H1 (cell line): Measurements from ENCODE around the gene DNAAF8. TPM values are rescaled to one million over a fixed set of nuclear protein-coding genes. Genes with fewer than 3 reads are reported as not detected.

Experiments used
- CTCF ChIA-PET: fragments of 300-600 bp; sonication (Branson Sonifier 250); formaldehyde crosslinking; loops from one replicate; lab custom pipeline; 2021; ENCODE audit not compliant: partially characterized antibody; lab: Charles Lee
- POLR2A ChIA-PET: fragments of 300-600 bp; sonication (Branson Sonifier 250); formaldehyde crosslinking; loops from one replicate; lab custom pipeline; 2021; ENCODE audit warnings: inconsistent platforms; ENCODE audit not compliant: partially characterized antibody; lab: Charles Lee
- DNase-seq, 2 experiments: peaks; one replicate each; pipeline versions ENCODE4 v3.0.0 to v3.0.0-alpha.2; 2010 to 2022; ENCODE audit warnings: low spot score in 2 of 2, low read depth in 1 of 2, mixed read lengths in 1 of 2
- FAIRE-seq: peaks from 2 replicates; lab custom pipeline; 2011; peaks lifted over from hg19 to GRCh38; lab: Jason Lieb, UNC
- H2AFZ ChIP-seq: 2 replicates; pipeline ENCODE4 v1.8.1; 2012; ENCODE audit warnings: low read length, inconsistent platforms
- H2AK5ac ChIP-seq: 2 replicates; pipeline ENCODE4 v1.6.1; 2013; ENCODE audit warnings: low read depth, low read length
- H2BK120ac ChIP-seq: replicated peaks from 2 replicates; pipeline ENCODE3; 2013; ENCODE audit warnings: low read depth, low read length, inconsistent platforms
- H2BK12ac ChIP-seq: 2 replicates; pipeline ENCODE4 v1.6.1; 2013; ENCODE audit warnings: low read depth, low read length
- H2BK15ac ChIP-seq: 2 replicates; pipeline ENCODE4 v1.6.1; 2013; ENCODE audit warnings: low read length
- H2BK20ac ChIP-seq: 2 replicates; pipeline ENCODE4 v1.6.1; 2013; ENCODE audit warnings: low read length
- H2BK5ac ChIP-seq: 2 replicates; pipeline ENCODE4 v1.6.1; 2013; ENCODE audit warnings: low read depth, low read length
- H3K14ac ChIP-seq: 2 replicates; pipeline ENCODE4 v1.6.1; 2013; ENCODE audit warnings: inconsistent platforms; ENCODE audit not compliant: insufficient read length
- H3K18ac ChIP-seq: 2 replicates; pipeline ENCODE4 v1.6.1; 2013; ENCODE audit warnings: low read length; ENCODE audit errors: extremely low read depth
- H3K23ac ChIP-seq: 2 replicates; pipeline ENCODE4 v1.6.1; 2013; ENCODE audit warnings: inconsistent platforms; ENCODE audit not compliant: insufficient read length
- H3K23me2 ChIP-seq: 2 replicates; pipeline ENCODE4 v1.6.1; 2013; ENCODE audit warnings: low read depth, low read length
- H3K27ac ChIP-seq: 2 replicates; pipeline ENCODE4 v1.6.1; 2011; ENCODE audit warnings: low read depth, low read length, inconsistent platforms
- H3K27me3 ChIP-seq, 4 experiments: replicated peaks in 1 of 4; 1 replicate in 1 of 4; 2 replicates in 3 of 4; pipeline versions ENCODE4 v1.6.1 to v1.8.1; 2011 to 2013; ENCODE audit warnings: low read length in 3 of 4, mild to moderate bottlenecking in 3 of 4, inconsistent platforms in 2 of 4, mixed read lengths in 2 of 4, moderate library complexity in 1 of 4; ENCODE audit not compliant: control insufficient read depth in 3 of 4, insufficient read depth in 3 of 4; ENCODE audit errors: extremely low read depth in 1 of 4
- H3K36me3 ChIP-seq, 4 experiments: 2 replicates each; pipeline versions ENCODE4 v1.6.1 to v1.8.1; 2011 to 2013; ENCODE audit warnings: mild to moderate bottlenecking in 4 of 4, low read length in 3 of 4, moderate library complexity in 2 of 4, control low read depth in 1 of 4, inconsistent platforms in 1 of 4; ENCODE audit not compliant: insufficient read depth in 4 of 4, control insufficient read depth in 2 of 4
- H3K4ac ChIP-seq: replicated peaks from 2 replicates; pipeline ENCODE3; 2013; ENCODE audit warnings: low read length, low read depth, mixed read lengths, inconsistent platforms; ENCODE audit not compliant: insufficient read length
- H3K4me1 ChIP-seq, 4 experiments: replicated peaks in 1 of 4; 1 replicate in 1 of 4; 2 replicates in 3 of 4; pipeline versions ENCODE4 v1.6.1 to v1.8.1; 2011 to 2013; ENCODE audit warnings: low read length in 3 of 4, inconsistent platforms in 2 of 4, mixed read lengths in 1 of 4; ENCODE audit not compliant: insufficient read depth in 4 of 4, control insufficient read depth in 3 of 4
- H3K4me2 ChIP-seq, 2 experiments: 2 replicates each; pipeline versions ENCODE4 v1.6.1 to v1.8.1; 2011 to 2013; ENCODE audit warnings: low read depth in 2 of 2, low read length in 2 of 2, control low read depth in 1 of 2, inconsistent platforms in 1 of 2, mild to moderate bottlenecking in 1 of 2; ENCODE audit not compliant: insufficient read depth in 1 of 2
- H3K4me3 ChIP-seq, 4 experiments: fragments of 200-600, 300-600 bp in 1 of 4; sonication (generic), shearing (Covaris generic), sonication (Bioruptor Twin) in 1 of 4; 2 replicates each; pipeline versions ENCODE4 v1.5.1 to v1.8.1; 2011 to 2016; ENCODE audit warnings: low read length in 4 of 4, low read depth in 3 of 4, control low read depth in 2 of 4, inconsistent platforms in 2 of 4, mild to moderate bottlenecking in 2 of 4, mixed read lengths in 1 of 4, moderate library complexity in 1 of 4; ENCODE audit not compliant: insufficient read depth in 2 of 4; ENCODE audit errors: extremely low read depth in 1 of 4
- H3K56ac ChIP-seq: replicated peaks from 2 replicates; pipeline ENCODE3; 2013; ENCODE audit warnings: low read depth, mild to moderate bottlenecking, mixed read lengths, low read length, inconsistent platforms; ENCODE audit not compliant: insufficient read length
- H3K79me1 ChIP-seq: 2 replicates; pipeline ENCODE4 v1.6.1; 2013; ENCODE audit warnings: low read depth, low read length, control low read depth
- H3K79me2 ChIP-seq, 2 experiments: 2 replicates each; pipeline versions ENCODE4 v1.6.1 to v1.8.1; 2012 to 2013; ENCODE audit warnings: low read length in 2 of 2, mild to moderate bottlenecking in 2 of 2, inconsistent platforms in 1 of 2; ENCODE audit not compliant: insufficient read depth in 2 of 2, control insufficient read depth in 1 of 2
- H3K9ac ChIP-seq, 4 experiments: replicated peaks in 1 of 4; 1 replicate in 1 of 4; 2 replicates in 3 of 4; pipeline versions ENCODE4 v1.6.1 to v1.8.1; 2011 to 2013; ENCODE audit warnings: low read depth in 3 of 4, low read length in 3 of 4, control low read depth in 2 of 4, mild to moderate bottlenecking in 2 of 4, moderate library complexity in 2 of 4, inconsistent platforms in 1 of 4; ENCODE audit errors: extremely low read depth in 1 of 4
- H3K9me3 ChIP-seq, 2 experiments: 2 replicates each; pipeline versions ENCODE4 v1.6.1 to v1.8.1; 2012 to 2013; ENCODE audit warnings: mild to moderate bottlenecking in 2 of 2, moderate library complexity in 2 of 2, control low read depth in 1 of 2, inconsistent platforms in 1 of 2, low read depth in 1 of 2, low read length in 1 of 2, mixed read lengths in 1 of 2; ENCODE audit not compliant: insufficient read depth in 2 of 2
- H4K20me1 ChIP-seq, 2 experiments: replicated peaks in 1 of 2; 2 replicates each; pipeline versions ENCODE3 to v1.8.1; 2011 to 2013; ENCODE audit warnings: inconsistent platforms in 2 of 2, low read length in 2 of 2, mild to moderate bottlenecking in 1 of 2; ENCODE audit not compliant: insufficient read depth in 2 of 2, control insufficient read depth in 1 of 2
- H4K5ac ChIP-seq: 2 replicates; pipeline ENCODE4 v1.6.1; 2013; ENCODE audit warnings: low read length, low read depth, mixed read lengths, inconsistent platforms; ENCODE audit not compliant: insufficient read length
- H4K8ac ChIP-seq: 2 replicates; pipeline ENCODE4 v1.8.0; 2013; ENCODE audit warnings: mild to moderate bottlenecking, moderate library complexity, low read length, inconsistent platforms; ENCODE audit not compliant: insufficient read depth; ENCODE audit errors: extremely low read depth
- H4K91ac ChIP-seq: replicated peaks from 2 replicates; pipeline ENCODE3; 2013; ENCODE audit warnings: low read length, mixed read lengths, inconsistent platforms; ENCODE audit not compliant: insufficient read length
- ASH2L ChIP-seq: fragments of 200-600, 300-600 bp; sonication (generic); IDR thresholded peaks from one replicate; pipeline ENCODE4 v1.7.1; 2017; ENCODE audit warnings: low read length
- KDM1A ChIP-seq: fragments of 200-600, 300-600 bp; sonication (generic); IDR thresholded peaks from 2 replicates; pipeline ENCODE4 v1.7.1; 2016; ENCODE audit warnings: mild to moderate bottlenecking, low read length, borderline replicate concordance
- WGBS, 2 experiments: shearing (Covaris generic) in 1 of 2; methylation state at CpG; one replicate each; pipeline versions ENCODE4 v1.1.6 to v1.1.7; 2013 to 2015; ENCODE audit warnings: low lambda C conversion rate in 2 of 2, mixed read lengths in 2 of 2, inconsistent platforms in 1 of 2, low coverage in 1 of 2, missing lambda C conversion rate in 1 of 2; ENCODE audit not compliant: insufficient replicate concordance in 2 of 2, insufficient coverage in 1 of 2, insufficient read length in 1 of 2; ENCODE audit errors: extremely low coverage in 1 of 2, missing lambda C conversion rate in 1 of 2; 5-methylcytosine and 5-hydroxymethylcytosine counted together
- polyA plus RNA-seq, 7 experiments: library from polyadenylated mRNA; depleted of rRNA in 3 of 7; stranded (reverse) in 5 of 7; unstranded in 2 of 7; fragments of >200 nt in 5 of 7; fragments of 200-250 nt in 2 of 7; gene quantifications; 1 replicate in 5 of 7; 2 replicates in 1 of 7; 4 replicates in 1 of 7; pipeline versions ENCODE4 v1.2.1 to v1.2.3, GENCODE V29; 2011 to 2013; ENCODE audit warnings: missing spikeins in 2 of 7, mixed read lengths in 2 of 7
- total RNA-seq: library from RNA; stranded (reverse); fragmentation: NEBNext Ultra II Directional; extraction: Animal tissue kit (Norgen Biotek cat#: 25700); gene quantifications from 2 replicates; pipeline ENCODE4 v1.2.1, GENCODE V29; 2021

Gene DNAAF8
- total and polyA plus RNA-seq, 2 of the 8 experiments (the other 6 are each of a cell fraction or from before 2014, with no cell fraction given), result 0.39 TPM; not detected in 1

DNA sequence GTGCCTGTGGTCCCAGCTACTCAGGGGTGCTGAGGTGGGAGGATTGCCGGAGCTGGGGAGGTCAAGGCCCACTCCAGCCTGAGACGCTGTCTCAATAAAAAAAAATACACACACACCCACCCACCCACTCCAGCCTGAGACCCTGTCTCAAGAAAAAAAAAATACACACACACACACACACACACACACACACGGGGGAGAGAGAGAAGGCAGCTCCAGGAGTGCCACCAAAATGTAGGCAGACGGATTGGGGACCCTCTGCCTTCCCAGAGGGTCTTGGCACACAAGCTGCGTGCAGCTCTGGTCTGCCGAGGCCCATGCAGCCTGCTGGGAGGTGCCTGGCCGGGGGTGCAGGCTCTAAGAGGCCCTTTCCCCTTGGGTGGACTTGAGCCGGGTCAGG is 46.9 kb upstream of the DNAAF8 start:
- no peaks in the 10 kb centered on the region for H3K79me1 ChIP-seq
- H3K4me1 ChIP-seq, result peaks cover 0 to under 1% (median 0%) of the 10 kb centered on the region in 4 experiments; a peak in 1 of 7 replicates
- 90% methylated on average over 8 of the region's 8 CpGs; no CpG with 5 or more reads in 1 of the 2 experiments for WGBS, 2 experiments
- no peak for FAIRE-seq
- no peak overlapping the region for H3K56ac ChIP-seq
- no peak overlapping the region for H2BK20ac ChIP-seq
- no peak overlapping the region for H3K4ac ChIP-seq
- peaks cover 0 to 5% of the 10 kb centered on the region in 2 experiments for H4K20me1 ChIP-seq
- peaks cover 2 to 10% (median 5%) of the 10 kb centered on the region in 4 experiments; a peak in 5 of 8 replicates for H3K36me3 ChIP-seq
- H3K27ac ChIP-seq, result no peak overlapping the region
- no peak overlapping the region for H4K91ac ChIP-seq
- H3K79me2 ChIP-seq, result no peaks in the 10 kb centered on the region
- H3K9ac ChIP-seq, result no peak overlapping the region
- no peak overlapping the region for H3K4me2 ChIP-seq
- CTCF ChIA-PET, result interaction anchor here (0.8 to 1.9 kb wide), 4 partner anchors 9 to 235 kb away, joined by 3 to 8 read pairs (median 4); no protein-coding TSS in a partner anchor
- TF ChIP-seq ASH2L (no peak), KDM1A (no peak)
- H3K14ac ChIP-seq, result no peak overlapping the region
- H4K5ac ChIP-seq, result no peak overlapping the region
- no peak for DNase-seq
- no peak overlapping the region for H3K18ac ChIP-seq
- no peaks in the 10 kb centered on the region for H3K23me2 ChIP-seq
- H2AK5ac ChIP-seq, result no peak overlapping the region
- no peak overlapping the region for H2BK120ac ChIP-seq
- H3K23ac ChIP-seq, result no peak overlapping the region
- H2BK15ac ChIP-seq, result no peak overlapping the region
- peak overlapping the region; percentile 47; the same call in 1 of the 2 replicates for H4K8ac ChIP-seq
- H2AFZ ChIP-seq, result no peak overlapping the region
- no peaks in the 10 kb centered on the region for H3K9me3 ChIP-seq
- H3K4me3 ChIP-seq, result no peak overlapping the region
- H2BK5ac ChIP-seq, result no peak overlapping the region
- H3K27me3 ChIP-seq, result no peaks in the 10 kb centered on the region
- H2BK12ac ChIP-seq, result no peak overlapping the region
- POLR2A ChIA-PET, result no interaction called here
